Measurements from ENCODE around the gene CDC42SE2. TPM values are rescaled to one million over a fixed set of nuclear protein-coding genes. Genes with fewer than 3 reads are reported as not detected.
"Not testable (repeated sequence)": the region's sequence is repeated elsewhere in the genome, so short reads cannot be mapped to it uniquely, and the experiment has no call there.

The CDC42SE2 gene
- total and polyA plus RNA-seq, 3 experiments from 2014 or later = 125 to 460 (median 131) TPM

- POLR2A ChIA-PET = interaction anchor here (0.6 to 7.3 kb wide), 5 partner anchors 10 to 128 kb away, joined by 4 to 130 read pairs (median 6); partner anchors contain the start of gene CDC42SE2
- not testable (repeated sequence) for H3K27me3 Mint-ChIP-seq; DNase-seq; H3K36me3 ChIP-seq (ENCODE audit: insufficient read depth, low read length); H3K9me3 Mint-ChIP-seq; H3K27me3 ChIP-seq (ENCODE audit: insufficient read depth, low read length, poor library complexity, severe bottlenecking); H3K9me3 ChIP-seq (ENCODE audit: low read length)
- Histone ChIP-seq H3K4me1 (ENCODE audit: insufficient read depth, low read length) (peaks cover 61% of the 10 kb centered on the region), H3K4me3 (ENCODE audit: low read length) (peak overlapping the region; percentile 84), H3K27ac (ENCODE audit: low read depth, low read length) (peak overlapping the region; percentile 82)
- Mint-ChIP-seq H3K4me1 (peaks cover 70 to 85% (median 80%) of the 10 kb centered on the region in 3 donors), H3K4me3 (peak overlapping the region; percentile 92 to 99 (median 96)), H3K27ac (peak overlapping the region; percentile 83 to 99 (median 96)), H3K36me3 (peaks cover 3 to 40% (median 3%) of the 10 kb centered on the region in 3 donors)
- CTCF ChIA-PET = interaction anchor here (1.0 to 7.4 kb wide), 4 partner anchors 10 to 128 kb away, joined by 4 to 91 read pairs (median 17); partner anchors contain the start of gene CDC42SE2
These were observed 9.8 kb upstream of the CDC42SE2 start for GRCh38 chr5:131254025-131254424.

- Mint-ChIP-seq H3K4me1 (peaks cover 72 to 85% (median 80%) of the 10 kb centered on the region in 3 donors), H3K27ac (peak overlapping the region; percentile 83 to 99 (median 96)), H3K9me3 (no peaks in the 10 kb centered on the region), H3K4me3 (peak overlapping the region; percentile 92 to 99 (median 96)), H3K27me3 (no peaks in the 10 kb centered on the region), H3K36me3 (peaks cover 3 to 46% (median 7%) of the 10 kb centered on the region in 3 donors)
- H3K27ac ChIP-seq (ENCODE audit: low read depth, low read length) = peak overlapping the region; percentile 82
- H3K4me1 ChIP-seq (ENCODE audit: insufficient read depth, low read length) = peaks cover 68% of the 10 kb centered on the region
- no peaks in the 10 kb centered on the region for H3K9me3 ChIP-seq (ENCODE audit: low read length)
- H3K27me3 ChIP-seq (ENCODE audit: insufficient read depth, low read length, poor library complexity, severe bottlenecking) = no peaks in the 10 kb centered on the region
- no peak for DNase-seq
- H3K4me3 ChIP-seq (ENCODE audit: low read length) = peak overlapping the region; percentile 84
- peaks cover 7% of the 10 kb centered on the region for H3K36me3 ChIP-seq (ENCODE audit: insufficient read depth, low read length)
- POLR2A ChIA-PET = interaction anchor here (0.7 to 7.3 kb wide), 5 partner anchors 9 to 127 kb away, joined by 3 to 130 read pairs (median 6); partner anchors contain the start of gene CDC42SE2
- CTCF ChIA-PET = interaction anchor here (0.7 to 7.4 kb wide), 5 partner anchors 9 to 127 kb away, joined by 4 to 91 read pairs (median 14); partner anchors contain the start of gene CDC42SE2
These were observed 9.1 kb upstream of the CDC42SE2 start for GRCh38 chr5:131254741-131255140.

GRCh38 chr5:131256507-131256823, 7.4 kb upstream of the CDC42SE2 start:
- ChIA-PET CTCF (interaction anchor here (4.5 to 7.4 kb wide), 2 partner anchors 8 to 126 kb away, joined by 20 to 91 read pairs; partner anchors contain the start of gene CDC42SE2), POLR2A (interaction anchor here (0.6 to 1.6 kb wide), 5 partner anchors 9 to 117 kb away, joined by 3 to 5 read pairs (median 3); no protein-coding TSS in a partner anchor)
- peaks cover 62% of the 10 kb centered on the region for H3K4me1 ChIP-seq (ENCODE audit: insufficient read depth, low read length)
- Mint-ChIP-seq H3K36me3 (peaks cover 3 to 53% (median 7%) of the 10 kb centered on the region in 3 donors), H3K4me1 (peaks cover 67 to 82% (median 80%) of the 10 kb centered on the region in 3 donors), H3K27me3 (no peaks in the 10 kb centered on the region), H3K4me3 (peak overlapping the region; percentile 77 to 86 (median 85)), H3K27ac (peak overlapping the region; percentile 75 to 98 (median 94)), H3K9me3 (no peaks in the 10 kb centered on the region)
- H3K27ac ChIP-seq (ENCODE audit: low read depth, low read length) = peak overlapping the region; percentile 51
- H3K9me3 ChIP-seq (ENCODE audit: low read length) = no peaks in the 10 kb centered on the region
- peaks cover 7% of the 10 kb centered on the region for H3K36me3 ChIP-seq (ENCODE audit: insufficient read depth, low read length)
- H3K27me3 ChIP-seq (ENCODE audit: insufficient read depth, low read length, poor library complexity, severe bottlenecking) = no peaks in the 10 kb centered on the region
- H3K4me3 ChIP-seq (ENCODE audit: low read length) = peak overlapping the region; percentile 39
- DNase-seq = no peak

- no peaks in the 10 kb centered on the region for H3K9me3 Mint-ChIP-seq
- H3K27me3 ChIP-seq (ENCODE audit: insufficient read depth, low read length, poor library complexity, severe bottlenecking) = no peaks in the 10 kb centered on the region
- peak overlapping the region; percentile 13 for H3K4me3 ChIP-seq (ENCODE audit: low read length)
- H3K27ac Mint-ChIP-seq = peak overlapping the region; percentile 78 to 98 (median 94)
- H3K36me3 Mint-ChIP-seq = peaks cover 3 to 58% (median 7%) of the 10 kb centered on the region in 3 donors
- no peaks in the 10 kb centered on the region for H3K9me3 ChIP-seq (ENCODE audit: low read length)
- POLR2A ChIA-PET = interaction anchor here (0.6 to 1.2 kb wide), 3 partner anchors 22 to 101 kb away, joined by 3 read pairs; no protein-coding TSS in a partner anchor
- no peak overlapping the region for H3K27ac ChIP-seq (ENCODE audit: low read depth, low read length)
- CTCF ChIA-PET = interaction anchor here (0.9 to 2.6 kb wide), 4 partner anchors 7 to 123 kb away, joined by 3 to 13 read pairs (median 4); no protein-coding TSS in a partner anchor
- H3K4me1 ChIP-seq (ENCODE audit: insufficient read depth, low read length) = peaks cover 66% of the 10 kb centered on the region
- peak overlapping the region; percentile 77 to 86 (median 85) for H3K4me3 Mint-ChIP-seq
- DNase-seq = no peak
- no peaks in the 10 kb centered on the region for H3K27me3 Mint-ChIP-seq
- peaks cover 7% of the 10 kb centered on the region for H3K36me3 ChIP-seq (ENCODE audit: insufficient read depth, low read length)
- peaks cover 66 to 83% (median 82%) of the 10 kb centered on the region in 3 donors for H3K4me1 Mint-ChIP-seq
These were observed 5.1 kb upstream of the CDC42SE2 start for GRCh38 chr5:131258733-131259132.

GRCh38 chr5:131259326-131259725, 4.5 kb upstream of the CDC42SE2 start:
- no peaks in the 10 kb centered on the region for H3K27me3 ChIP-seq (ENCODE audit: insufficient read depth, low read length, poor library complexity, severe bottlenecking)
- H3K27ac Mint-ChIP-seq = peak overlapping the region in 7 of 8 donors; percentile 71 to 95 (median 84)
- peaks cover 65 to 82% (median 81%) of the 10 kb centered on the region in 3 donors for H3K4me1 Mint-ChIP-seq
- peaks cover 7% of the 10 kb centered on the region for H3K36me3 ChIP-seq (ENCODE audit: insufficient read depth, low read length)
- no peaks in the 10 kb centered on the region for H3K9me3 Mint-ChIP-seq
- DNase-seq = no peak
- peaks cover 66% of the 10 kb centered on the region for H3K4me1 ChIP-seq (ENCODE audit: insufficient read depth, low read length)
- H3K4me3 Mint-ChIP-seq = peak overlapping the region in 6 of 7 donors; percentile 9 to 85 (median 82)
- H3K27me3 Mint-ChIP-seq = no peaks in the 10 kb centered on the region
- peaks cover 3 to 55% (median 7%) of the 10 kb centered on the region in 3 donors for H3K36me3 Mint-ChIP-seq
- no peaks in the 10 kb centered on the region for H3K9me3 ChIP-seq (ENCODE audit: low read length)
- ChIA-PET CTCF (interaction anchor here (2.6 kb wide), 1 partner anchor 123 kb away, joined by 13 read pairs; no protein-coding TSS in a partner anchor), POLR2A (interaction anchor here (0.5 to 1.1 kb wide), 3 partner anchors 21 to 101 kb away, joined by 3 to 5 read pairs (median 3); no protein-coding TSS in a partner anchor)
- H3K27ac ChIP-seq (ENCODE audit: low read depth, low read length) = no peak overlapping the region
- H3K4me3 ChIP-seq (ENCODE audit: low read length) = no peak overlapping the region

GRCh38 chr5:131260895-131261294, 3.0 kb upstream of the CDC42SE2 start:
- Histone ChIP-seq H3K9me3 (ENCODE audit: low read length) (no peaks in the 10 kb centered on the region), H3K4me1 (ENCODE audit: insufficient read depth, low read length) (peaks cover 60% of the 10 kb centered on the region), H3K4me3 (ENCODE audit: low read length) (no peak overlapping the region), H3K27me3 (ENCODE audit: insufficient read depth, low read length, poor library complexity, severe bottlenecking) (no peaks in the 10 kb centered on the region), H3K36me3 (ENCODE audit: insufficient read depth, low read length) (peaks cover 7% of the 10 kb centered on the region), H3K27ac (ENCODE audit: low read depth, low read length) (no peak overlapping the region)
- no peak for DNase-seq
- POLR2A ChIA-PET = interaction anchor here (0.7 to 6.6 kb wide), 3 partner anchors 9 to 91 kb away, joined by 4 to 130 read pairs (median 44); no protein-coding TSS in a partner anchor
- Mint-ChIP-seq H3K9me3 (no peaks in the 10 kb centered on the region), H3K27ac (peak overlapping the region; percentile 35 to 90 (median 62)), H3K36me3 (peaks cover 0 to 63% (median 7%) of the 10 kb centered on the region in 3 donors), H3K4me1 (peaks cover 61 to 73% (median 72%) of the 10 kb centered on the region in 3 donors), H3K27me3 (no peaks in the 10 kb centered on the region), H3K4me3 (peak overlapping the region in 6 of 7 donors; percentile 28 to 59 (median 54))
- CTCF ChIA-PET = interaction anchor here (0.9 to 8.8 kb wide), 6 partner anchors 8 to 254 kb away, joined by 3 to 91 read pairs (median 3); no protein-coding TSS in a partner anchor

GRCh38 chr5:131261483-131261882, 2.4 kb upstream of the CDC42SE2 start:
- Histone ChIP-seq H3K27me3 (ENCODE audit: insufficient read depth, low read length, poor library complexity, severe bottlenecking) (no peaks in the 10 kb centered on the region), H3K36me3 (ENCODE audit: insufficient read depth, low read length) (peaks cover 7% of the 10 kb centered on the region), H3K9me3 (ENCODE audit: low read length) (no peaks in the 10 kb centered on the region), H3K4me1 (ENCODE audit: insufficient read depth, low read length) (peaks cover 54% of the 10 kb centered on the region), H3K27ac (ENCODE audit: low read depth, low read length) (no peak overlapping the region), H3K4me3 (ENCODE audit: low read length) (no peak overlapping the region)
- H3K4me1 Mint-ChIP-seq = peaks cover 55 to 67% (median 66%) of the 10 kb centered on the region in 3 donors
- peak overlapping the region in 5 of 7 donors; percentile 23 to 72 (median 49) for H3K4me3 Mint-ChIP-seq
- CTCF ChIA-PET = interaction anchor here (0.9 to 8.8 kb wide), 7 partner anchors 9 to 253 kb away, joined by 3 to 91 read pairs (median 3); no protein-coding TSS in a partner anchor
- peak overlapping the region in 5 of 8 donors; percentile 75 to 90 (median 87) for H3K27ac Mint-ChIP-seq
- DNase-seq = no peak
- no peaks in the 10 kb centered on the region for H3K9me3 Mint-ChIP-seq
- no peaks in the 10 kb centered on the region for H3K27me3 Mint-ChIP-seq
- POLR2A ChIA-PET = interaction anchor here (0.8 to 6.6 kb wide), 3 partner anchors 9 to 52 kb away, joined by 4 to 130 read pairs (median 44); no protein-coding TSS in a partner anchor
- H3K36me3 Mint-ChIP-seq = peaks cover 0 to 59% (median 6%) of the 10 kb centered on the region in 3 donors
